ENCODE measurements around the gene LORICRIN.

DNA sequence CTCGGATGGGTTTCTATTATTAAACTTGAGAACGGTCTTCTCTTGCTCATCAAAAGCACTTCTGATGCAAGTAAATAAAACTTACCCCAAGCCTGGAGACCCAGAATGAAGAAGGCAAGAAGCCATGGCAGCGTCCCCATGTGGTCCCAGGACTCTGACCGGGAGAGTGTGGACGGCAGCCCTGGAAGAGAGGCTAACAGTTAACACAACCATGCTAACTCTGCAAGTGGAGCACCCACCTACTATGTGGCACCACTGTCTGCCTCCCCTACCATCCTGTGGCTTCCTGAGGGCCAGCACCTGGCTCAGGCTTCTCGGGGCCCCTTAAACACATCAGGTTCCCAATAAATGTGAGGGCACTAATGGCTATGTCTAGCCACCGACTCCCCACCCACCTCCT lies 51.0 kb downstream of the LORICRIN start:
- no peak for TF ChIP-seq POLR2A (IDR thresholded peaks at IDR 0.05; ENCODE audit: extremely low read depth, insufficient read length)
- TF ChIP-seq, protein P1, sequence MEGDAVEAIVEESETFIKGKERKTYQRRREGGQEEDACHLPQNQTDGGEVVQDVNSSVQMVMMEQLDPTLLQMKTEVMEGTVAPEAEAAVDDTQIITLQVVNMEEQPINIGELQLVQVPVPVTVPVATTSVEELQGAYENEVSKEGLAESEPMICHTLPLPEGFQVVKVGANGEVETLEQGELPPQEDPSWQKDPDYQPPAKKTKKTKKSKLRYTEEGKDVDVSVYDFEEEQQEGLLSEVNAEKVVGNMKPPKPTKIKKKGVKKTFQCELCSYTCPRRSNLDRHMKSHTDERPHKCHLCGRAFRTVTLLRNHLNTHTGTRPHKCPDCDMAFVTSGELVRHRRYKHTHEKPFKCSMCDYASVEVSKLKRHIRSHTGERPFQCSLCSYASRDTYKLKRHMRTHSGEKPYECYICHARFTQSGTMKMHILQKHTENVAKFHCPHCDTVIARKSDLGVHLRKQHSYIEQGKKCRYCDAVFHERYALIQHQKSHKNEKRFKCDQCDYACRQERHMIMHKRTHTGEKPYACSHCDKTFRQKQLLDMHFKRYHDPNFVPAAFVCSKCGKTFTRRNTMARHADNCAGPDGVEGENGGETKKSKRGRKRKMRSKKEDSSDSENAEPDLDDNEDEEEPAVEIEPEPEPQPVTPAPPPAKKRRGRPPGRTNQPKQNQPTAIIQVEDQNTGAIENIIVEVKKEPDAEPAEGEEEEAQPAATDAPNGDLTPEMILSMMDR (IDR thresholded peaks at IDR 0.05; ENCODE audit: low read depth, low read length) = no peak
- TF ChIP-seq, protein P2, sequence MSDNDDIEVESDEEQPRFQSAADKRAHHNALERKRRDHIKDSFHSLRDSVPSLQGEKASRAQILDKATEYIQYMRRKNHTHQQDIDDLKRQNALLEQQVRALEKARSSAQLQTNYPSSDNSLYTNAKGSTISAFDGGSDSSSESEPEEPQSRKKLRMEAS (IDR thresholded peaks at IDR 0.05; ENCODE audit: low read depth, low read length) = no peak
